Adrenal gland (tissue), 12 donors: ENCODE data around the gene NCLN. TPM values are rescaled to one million over a fixed set of nuclear protein-coding genes. Genes with fewer than 3 reads are reported as not detected.

Experiments
- DNase-seq, 7 donors: peaks; one replicate each; pipeline ENCODE4 v3.0.0-alpha.2; 2019 to 2020
- H3K27ac ChIP-seq, 5 donors: fragments of 200-600 bp; sonication (generic) in 4 of 5; 1 replicate in 3 of 5; 2 replicates in 2 of 5; pipeline versions ENCODE4 v1.5.1 to v1.8.0; 2016 to 2020; ENCODE audit warnings: mild to moderate bottlenecking in 1 of 5
- H3K27me3 ChIP-seq: fragments of 200-600 bp; 2 replicates; pipeline ENCODE4 v1.8.0; 2021
- H3K36me3 ChIP-seq, 2 donors: fragments of 200-600 bp; replicated peaks in 1 of 2; 1 replicate in 1 of 2; 2 replicates in 1 of 2; pipeline versions ENCODE4 v1.5.1 to v1.8.0; 2018 to 2022
- H3K4me1 ChIP-seq, 2 donors: fragments of 200-600 bp; replicated peaks in 1 of 2; 1 replicate in 1 of 2; 2 replicates in 1 of 2; pipeline versions ENCODE4 v1.5.1 to v1.8.0; 2018 to 2021
- H3K4me3 ChIP-seq, 4 donors: fragments of 200-600 bp; sonication (generic) in 3 of 4; one replicate each; pipeline ENCODE4 v1.5.1; 2016 to 2018
- H3K9me3 ChIP-seq, 3 donors: fragments of 200-600 bp; sonication (generic) in 1 of 3; replicated peaks in 1 of 3; 1 replicate in 2 of 3; 2 replicates in 1 of 3; pipeline versions ENCODE4 v1.5.1 to v1.8.0; 2016 to 2021
- CTCF ChIP-seq, 6 experiments: fragments of 450-650 bp in 4 of 6; fragments of 200-600 bp in 2 of 6; sonication (generic) in 1 of 6; IDR thresholded peaks; 1 replicate in 5 of 6; 2 replicates in 1 of 6; pipeline versions ENCODE4 v1.5.1 to v1.8.0; 2016 to 2021; ENCODE audit warnings: antibody characterized with exemption in 6 of 6, mild to moderate bottlenecking in 2 of 6, moderate library complexity in 1 of 6
- POLR2A ChIP-seq, 2 donors: fragments of 450-650 bp; IDR thresholded peaks; one replicate each; pipeline ENCODE4 v1.6.1; 2017; ENCODE audit warnings: antibody characterized with exemption in 2 of 2, mild to moderate bottlenecking in 2 of 2, moderate library complexity in 1 of 2
- WGBS, 4 donors: extraction: QIAGEN DNeasy Blood & Tissue Kit in 2 of 4; methylation state at CpG; one replicate each; pipeline versions ENCODE4 v1.1.5 to v1.1.7; 2013 to 2017; 5-methylcytosine and 5-hydroxymethylcytosine counted together
- intact Hi-C, 2 donors: fragments of 100-400 bp; cut with DNase I; formaldehyde crosslinking; loops; one replicate each; pipeline versions ENCODE4 v1.14.1 to v1.15.0; 2022 to 2023
- polyA plus RNA-seq, 3 donors: library from polyadenylated mRNA; stranded (reverse); fragments of 200-250 nt in 2 of 3; fragments of 350-450 nt in 1 of 3; fragmentation: Illumina TruSeq in 1 of 3; extraction: RNeasy Lipid Tissue Mini Kit (QIAGEN cat#74804) in 1 of 3; gene quantifications; one replicate each; pipeline ENCODE4 v1.2.3, GENCODE V29; 2013 to 2014
- total RNA-seq, 9 donors: library from RNA; depleted of rRNA in 4 of 9; stranded (reverse); fragments of >200 nt in 4 of 9; fragments of 120-200 nt in 1 of 9; fragmentation: NEBNext Ultra II Directional in 1 of 9; extraction: Animal tissue kit (Norgen Biotek cat#: 25700) in 1 of 9; gene quantifications; one replicate each; pipeline versions ENCODE4 v1.1.0 to v1.2.4, GENCODE V29; 2013 to 2023
- donor health status: healthy with polysubstance abuse.
- donor health status: Bipolar disorder and iron deficiency.
- donor health status: DM: yes; HTN: yes; CAD: no.
- donor health status: DM: no; HTN: no; CAD: no.
- donor health status: DM: no; HTN: no; CAD: no.
- donor health status: DM: yes; HTN: yes; CAD: no.

Gene NCLN
- total and polyA plus RNA-seq, 12 donors: 51.5 to 193 (median 94.0) TPM

GRCh38 chr19:3251229-3251628 lies 65.5 kb downstream of the NCLN start:
- Histone ChIP-seq H3K4me1 (no peaks in the 10 kb centered on the region), H3K27ac (no peak overlapping the region), H3K9me3 (no peaks in the 10 kb centered on the region), H3K4me3 (no peak overlapping the region), H3K27me3 (no peaks in the 10 kb centered on the region), H3K36me3 (no peaks in the 10 kb centered on the region)
- 65 to 74% (median 70%) methylated on average over 8 of the region's 8 CpGs for WGBS, 4 donors
- no peak for DNase-seq
- intact Hi-C loops: no loop called here
- no peak for TF ChIP-seq CTCF (IDR thresholded peaks at IDR 0.05)
- no peak for TF ChIP-seq POLR2A (IDR thresholded peaks at IDR 0.05)

GRCh38 chr19:3252650-3253049 lies 66.9 kb downstream of the NCLN start:
- WGBS, 4 donors: 84 to 100% (median 92%) methylated on average over 2 of the region's 2 CpGs
- H3K4me3 ChIP-seq: no peak overlapping the region
- DNase-seq: no peak

DNA sequence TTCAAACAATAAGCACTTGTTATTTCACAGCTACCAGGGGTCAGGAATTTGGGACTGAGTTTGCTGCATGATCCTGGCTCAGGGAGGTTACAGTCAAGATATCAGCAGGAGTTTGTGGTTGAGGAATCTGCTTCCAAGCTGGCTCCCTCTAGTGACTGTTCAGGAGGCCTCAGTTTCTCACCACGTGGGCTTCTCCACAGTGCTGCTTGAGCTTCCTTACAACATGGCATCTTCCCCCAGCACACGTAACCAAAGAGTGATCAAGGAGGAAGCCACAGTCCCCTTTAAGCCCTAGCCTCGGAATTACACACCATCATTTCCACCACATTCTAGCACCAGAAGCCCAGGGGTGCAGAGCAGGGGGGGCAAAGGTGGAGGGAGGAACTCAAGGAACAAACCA lies 67.5 kb downstream of the NCLN start:
- intact Hi-C loops: no loop called here

More at GRCh38 chr19:3252650-3253049, 66.9 kb downstream of the NCLN start:
- TF ChIP-seq POLR2A (IDR thresholded peaks at IDR 0.05) (no peak), CTCF (IDR thresholded peaks at IDR 0.05) (no peak)
- H3K27ac ChIP-seq: no peak overlapping the region
- H3K9me3 ChIP-seq: no peaks in the 10 kb centered on the region
- no peaks in the 10 kb centered on the region for H3K4me1 ChIP-seq
- H3K36me3 ChIP-seq: no peaks in the 10 kb centered on the region
- H3K27me3 ChIP-seq: no peaks in the 10 kb centered on the region
- intact Hi-C loops: no loop called here

GRCh38 chr19:3254520-3254919 lies 68.8 kb downstream of the NCLN start:
- TF ChIP-seq CTCF (IDR thresholded peaks at IDR 0.05) (no peak), POLR2A (IDR thresholded peaks at IDR 0.05) (no peak)
- no peaks in the 10 kb centered on the region for H3K4me1 ChIP-seq
- H3K4me3 ChIP-seq: no peak overlapping the region
- H3K36me3 ChIP-seq: no peaks in the 10 kb centered on the region
- H3K9me3 ChIP-seq: no peaks in the 10 kb centered on the region
- DNase-seq: no peak
- H3K27ac ChIP-seq: no peak overlapping the region
- intact Hi-C loops: no loop called here
- no peaks in the 10 kb centered on the region for H3K27me3 ChIP-seq

More for the DNA sequence above, 67.5 kb downstream of the NCLN start:
- Histone ChIP-seq H3K9me3 (no peaks in the 10 kb centered on the region), H3K4me1 (no peaks in the 10 kb centered on the region), H3K4me3 (no peak overlapping the region), H3K27ac (no peak overlapping the region), H3K27me3 (no peaks in the 10 kb centered on the region), H3K36me3 (no peaks in the 10 kb centered on the region)
- WGBS, 4 donors: 53 to 62% (median 56%) methylated on average over 3 of the region's 3 CpGs
- TF ChIP-seq CTCF (IDR thresholded peaks at IDR 0.05) (no peak), POLR2A (IDR thresholded peaks at IDR 0.05) (no peak)
- no peak for DNase-seq
